Measurements from ENCODE around the gene NCR3LG1.

The NCR3LG1 gene

GRCh38 chr11:17371614-17372013 lies 20.0 kb downstream of the NCR3LG1 start:
- no peak for DNase-seq

- DNase-seq = no peak
Measured at GRCh38 chr11:17375547-17375946, 23.9 kb downstream of the NCR3LG1 start.

- DNase-seq = no peak
Measured at GRCh38 chr11:17376493-17376892, 24.9 kb downstream of the NCR3LG1 start.

- DNase-seq = no peak
Measured at GRCh38 chr11:17378655-17379054, 27.1 kb downstream of the NCR3LG1 start.

GRCh38 chr11:17379383-17380180 lies 28.0 kb downstream of the NCR3LG1 start:
- no peak for DNase-seq

GRCh38 chr11:17381156-17381555 lies 29.6 kb downstream of the NCR3LG1 start:
- no peak for DNase-seq

GRCh38 chr11:17382046-17382728 lies 30.6 kb downstream of the NCR3LG1 start:
- DNase-seq = no peak

GRCh38 chr11:17383461-17383860 lies 31.9 kb downstream of the NCR3LG1 start:
- DNase-seq = no peak

GRCh38 chr11:17384002-17384511 lies 32.5 kb downstream of the NCR3LG1 start:
- peak; percentile 64 for DNase-seq

GRCh38 chr11:17385492-17385891 lies 33.9 kb downstream of the NCR3LG1 start:
- DNase-seq = no peak

GRCh38 chr11:17385926-17386325 lies 34.3 kb downstream of the NCR3LG1 start:
- DNase-seq = no peak

GRCh38 chr11:17386331-17387084 lies 34.9 kb downstream of the NCR3LG1 start:
- peak; percentile 38 for DNase-seq

GRCh38 chr11:17387254-17387653 lies 35.7 kb downstream of the NCR3LG1 start:
- no peak for DNase-seq

- no peak for DNase-seq
Measured at GRCh38 chr11:17387811-17388210, 36.2 kb downstream of the NCR3LG1 start.

GRCh38 chr11:17388609-17389210 lies 37.1 kb downstream of the NCR3LG1 start, which contains the start of gene KCNJ11:
Gene KCNJ11 (minus strand): TSS chr11:17388659. CDS start chr11:17388091, 568 bp downstream.
- DNase-seq = peak; percentile 53

GRCh38 chr11:17389211-17389956 lies 37.8 kb downstream of the NCR3LG1 start:
- peak; percentile 86 for DNase-seq

GRCh38 chr11:17389957-17390649 lies 38.5 kb downstream of the NCR3LG1 start:
- no peak for DNase-seq

GRCh38 chr11:17391493-17392355 lies 40.1 kb downstream of the NCR3LG1 start:
- peak; percentile 96 for DNase-seq

- DNase-seq = no peak
Measured at GRCh38 chr11:17392872-17393271, 41.3 kb downstream of the NCR3LG1 start.

GRCh38 chr11:17393472-17393871 lies 41.9 kb downstream of the NCR3LG1 start:
- DNase-seq = no peak
